Measurements from ENCODE around the gene TENM4. TPM values are rescaled to one million over a fixed set of nuclear protein-coding genes. Genes with fewer than 3 reads are reported as not detected.

TENM4 gene
- total and polyA plus RNA-seq, 2 of the 13 experiments (the other 11 are each of a cell fraction or from before 2014, with no cell fraction given) = not detected

DNA sequence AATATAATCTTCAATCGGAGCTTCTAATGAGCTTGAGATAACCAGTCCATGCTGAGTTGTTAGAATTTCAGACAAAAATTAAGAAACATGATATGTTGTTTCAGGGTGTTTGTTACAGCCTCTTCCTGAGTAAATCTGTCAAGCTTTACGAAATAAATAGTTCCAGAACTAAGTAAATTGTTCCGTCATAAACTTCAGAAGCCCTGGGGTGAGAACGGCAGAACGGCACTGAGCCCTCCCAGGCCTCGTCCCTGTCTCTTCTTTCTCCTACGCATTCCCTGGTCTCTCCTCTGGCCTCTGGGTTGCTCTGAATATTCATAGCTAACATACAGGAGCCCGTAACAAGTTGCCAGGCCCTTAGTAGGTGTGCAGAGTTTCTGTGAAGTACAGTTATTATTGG is 475.4 kb downstream of the TENM4 start:
- no peak overlapping the region for H3K4me3 ChIP-seq (replicated peaks in 1 of 3; ENCODE audit: insufficient read depth in 1 of 3, low read depth in 2 of 3, low read length in 3 of 3)
- FAIRE-seq = no peak
- no peaks in the 10 kb centered on the region for H3K79me2 ChIP-seq (ENCODE audit: insufficient read depth, low read length)
- H4K20me1 ChIP-seq (ENCODE audit: insufficient read depth, low read length) = no peaks in the 10 kb centered on the region
- no peaks in the 10 kb centered on the region for H3K36me3 ChIP-seq (replicated peaks in 1 of 2; ENCODE audit: control insufficient read depth in 1 of 2, insufficient read depth in 2 of 2, low read length in 2 of 2)
- TF ChIP-seq ZNF747 (CRISPR knock-in tag; IDR thresholded peaks at IDR 0.05; ENCODE audit: borderline replicate concordance) = no peak
- TF ChIP-seq SALL1 (CRISPR knock-in tag; IDR thresholded peaks at IDR 0.05) = no peak
- TF ChIP-seq, protein P1, sequence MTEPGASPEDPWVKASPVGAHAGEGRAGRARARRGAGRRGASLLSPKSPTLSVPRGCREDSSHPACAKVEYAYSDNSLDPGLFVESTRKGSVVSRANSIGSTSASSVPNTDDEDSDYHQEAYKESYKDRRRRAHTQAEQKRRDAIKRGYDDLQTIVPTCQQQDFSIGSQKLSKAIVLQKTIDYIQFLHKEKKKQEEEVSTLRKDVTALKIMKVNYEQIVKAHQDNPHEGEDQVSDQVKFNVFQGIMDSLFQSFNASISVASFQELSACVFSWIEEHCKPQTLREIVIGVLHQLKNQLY (CRISPR knock-in tag; IDR thresholded peaks at IDR 0.05) = no peak
- no peak for TF ChIP-seq RFX5 (IDR thresholded peaks at IDR 0.05; ENCODE audit: low read depth, low read length)
- TF ChIP-seq, protein P2, sequence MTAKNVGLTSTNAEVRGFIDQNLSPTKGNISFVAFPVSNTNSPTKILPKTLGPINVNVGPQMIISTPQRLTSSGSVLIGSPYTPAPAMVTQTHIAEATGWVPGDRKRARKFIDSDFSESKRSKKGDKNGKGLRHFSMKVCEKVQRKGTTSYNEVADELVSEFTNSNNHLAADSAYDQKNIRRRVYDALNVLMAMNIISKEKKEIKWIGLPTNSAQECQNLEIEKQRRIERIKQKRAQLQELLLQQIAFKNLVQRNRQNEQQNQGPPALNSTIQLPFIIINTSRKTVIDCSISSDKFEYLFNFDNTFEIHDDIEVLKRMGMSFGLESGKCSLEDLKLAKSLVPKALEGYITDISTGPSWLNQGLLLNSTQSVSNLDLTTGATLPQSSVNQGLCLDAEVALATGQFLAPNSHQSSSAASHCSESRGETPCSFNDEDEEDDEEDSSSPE (CRISPR knock-in tag; IDR thresholded peaks at IDR 0.05) = no peak
- TF ChIP-seq ZNF446 (CRISPR knock-in tag; IDR thresholded peaks at IDR 0.05) = no peak
- TF ChIP-seq ZNF496 (CRISPR knock-in tag; IDR thresholded peaks at IDR 0.05; ENCODE audit: insufficient replicate concordance) = no peak
- no peak overlapping the region for H2AFZ ChIP-seq (ENCODE audit: low read length)
- intact Hi-C loops (cut with micrococcal nuclease; ENCODE audit: unreplicated experiment) (no loop called here), in situ Hi-C loops (cut with HindIII; ENCODE audit: extremely low pct_ligation_motif_present, low pct_unique_long_range_greater_than_20kb) (no loop called here)
- 21% methylated on average over 8 of the region's 8 CpGs for WGBS (ENCODE audit: low lambda C conversion rate)
- H3K27me3 ChIP-seq (ENCODE audit: control insufficient read depth in 1 of 2, insufficient read depth in 2 of 2, low read length in 2 of 2) = peaks cover 0 to 5% of the 10 kb centered on the region in 2 experiments; a peak in 1 of 5 replicates
- H3K9ac ChIP-seq (ENCODE audit: insufficient read depth, low read depth, low read length) = no peak overlapping the region
- BruUV-seq (replicated peaks) = no TSS peak
- H3K9me3 ChIP-seq (ENCODE audit: low read length) = no peaks in the 10 kb centered on the region
- no peak overlapping the region for H3K27ac ChIP-seq (ENCODE audit: extremely low read length, insufficient read depth, low read length)
- CTCF ChIA-PET (ENCODE audit: low intra/inter-chr PET ratio, low total read pairs) = no interaction called here
- POLR2A ChIA-PET = no interaction called here
- no peak overlapping the region for H3K4me2 ChIP-seq (ENCODE audit: low read depth, low read length)
- DNase-seq (ENCODE audit: low spot score) = no peak
- no peaks in the 10 kb centered on the region for H3K4me1 ChIP-seq (ENCODE audit: insufficient read depth, low read length)
- ATAC-seq = no peak

Data from HepG2 (cell line).